Occipital lobe (tissue), 2 donors: ENCODE data around the gene FCRL1. TPM values are rescaled to one million over a fixed set of nuclear protein-coding genes. Genes with fewer than 3 reads are reported as not detected.

ENCODE experiments used
- DNase-seq: peaks from one replicate; lab custom pipeline; 2025; lab: John Stamatoyannopoulos, UW
- total RNA-seq: library from RNA; depleted of rRNA; stranded (reverse); fragments of >200 nt; gene quantifications from one replicate; pipeline ENCODE4 v1.2.3, GENCODE V29; 2014

FCRL1 gene
- 0.16 TPM for total RNA-seq

GRCh38 chr1:157819896-157820295 is at the start of gene FCRL1:
Gene FCRL1 (minus strand): TSS chr1:157820120. CDS start chr1:157820037, 83 bp downstream.
- DNase-seq: no peak

- DNase-seq: no peak
Measured at GRCh38 chr1:157868654-157869053, 48.7 kb upstream of the FCRL1 start.

- DNase-seq: no peak
Measured at GRCh38 chr1:157862114-157863070, 42.5 kb upstream of the FCRL1 start.

DNA sequence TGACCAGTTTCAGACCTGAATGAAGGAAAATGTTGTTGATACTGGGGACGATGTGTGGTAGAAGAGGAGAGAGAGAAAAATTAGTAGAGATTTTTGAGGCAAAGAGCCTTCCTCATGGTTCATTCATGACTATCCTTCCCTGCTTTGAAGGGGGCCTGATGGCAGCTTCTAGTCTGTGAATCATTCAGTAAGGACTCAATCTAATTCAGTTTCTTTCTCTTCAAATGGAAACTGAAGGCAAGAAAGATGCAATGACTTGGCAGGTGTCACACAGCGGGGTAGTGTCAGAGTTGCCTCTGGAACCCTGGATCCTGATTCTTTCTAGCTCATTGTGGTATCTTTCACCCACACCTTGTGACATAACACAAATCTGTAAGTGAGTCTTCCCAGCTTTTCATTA is 36.6 kb upstream of the FCRL1 start:
- no peak for DNase-seq

DNA sequence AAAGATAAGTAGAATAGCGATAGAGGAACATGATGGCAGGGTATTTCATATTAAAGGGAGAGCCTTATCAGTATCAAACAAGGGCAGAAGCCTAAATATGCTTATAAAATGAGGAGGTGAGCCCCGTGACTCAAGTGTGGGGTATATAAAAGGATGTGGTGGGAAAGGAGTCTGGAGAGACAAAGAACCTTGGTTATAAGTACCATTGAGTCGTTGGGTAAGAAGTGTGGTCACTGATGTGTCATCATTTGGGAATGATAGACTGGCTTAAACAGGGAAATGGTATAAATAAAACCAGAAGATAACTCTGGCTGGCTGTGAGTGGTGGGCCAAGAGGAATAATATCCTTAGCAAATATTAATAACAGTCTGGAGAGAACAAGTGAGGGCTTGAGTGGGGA is 32.6 kb upstream of the FCRL1 start:
- DNase-seq: no peak

GRCh38 chr1:157849229-157849875 is 29.4 kb upstream of the FCRL1 start:
- no peak for DNase-seq

DNA sequence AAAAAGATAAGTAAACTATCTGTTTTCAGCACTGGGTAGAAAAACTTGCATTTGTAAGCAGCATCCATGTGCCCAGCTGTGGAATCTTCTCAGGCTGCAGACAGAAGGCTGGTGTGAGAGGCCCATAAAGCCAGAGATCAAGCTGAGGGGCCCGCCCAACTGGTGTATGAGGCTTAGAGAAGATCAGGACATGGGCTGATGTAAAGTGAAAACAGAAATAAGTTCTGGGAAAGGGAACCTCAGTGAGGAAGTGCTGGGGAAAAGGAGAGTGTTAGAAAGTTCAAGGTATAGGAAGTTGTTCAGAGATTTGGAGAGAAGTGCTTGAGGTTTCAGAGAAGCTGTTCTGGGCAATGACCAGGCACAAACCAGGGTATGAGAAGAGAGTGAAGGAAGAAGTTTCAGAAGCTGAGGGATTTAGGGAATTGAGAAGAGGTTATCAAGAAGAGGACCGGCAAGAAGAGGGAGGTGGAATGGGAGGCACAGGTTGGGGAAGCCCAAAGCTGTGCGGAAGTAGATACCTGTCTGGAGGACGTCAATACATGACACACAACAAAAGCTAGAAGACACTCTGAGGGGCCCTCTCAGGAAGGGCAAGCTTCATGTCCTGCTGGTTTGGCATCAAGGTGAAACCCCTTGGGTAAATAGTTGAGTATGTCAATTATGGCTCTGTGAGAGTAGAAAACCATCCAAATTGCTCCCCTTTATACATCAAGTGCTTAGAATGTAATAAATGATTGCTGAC is 24.3 kb upstream of the FCRL1 start:
- no peak for DNase-seq

DNA sequence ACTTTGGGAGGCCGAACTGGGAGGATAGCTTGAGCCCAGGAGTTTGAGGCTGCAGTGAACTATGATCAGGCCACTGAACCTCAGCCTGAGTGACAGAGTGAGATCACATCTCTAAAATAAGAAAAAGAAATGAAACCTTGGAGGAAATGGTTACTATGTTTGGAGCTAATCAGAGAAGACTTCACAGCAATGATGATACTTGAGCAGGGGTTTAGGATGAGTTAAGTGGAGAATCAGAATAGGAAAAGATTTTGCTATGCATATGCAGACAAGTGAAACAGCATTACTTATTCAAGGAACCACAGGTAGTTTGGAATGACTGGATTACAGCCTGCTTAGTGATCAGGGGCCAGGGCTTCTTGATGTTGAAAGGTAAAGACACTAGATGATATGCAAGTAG is 23.0 kb upstream of the FCRL1 start:
- DNase-seq: no peak

DNA sequence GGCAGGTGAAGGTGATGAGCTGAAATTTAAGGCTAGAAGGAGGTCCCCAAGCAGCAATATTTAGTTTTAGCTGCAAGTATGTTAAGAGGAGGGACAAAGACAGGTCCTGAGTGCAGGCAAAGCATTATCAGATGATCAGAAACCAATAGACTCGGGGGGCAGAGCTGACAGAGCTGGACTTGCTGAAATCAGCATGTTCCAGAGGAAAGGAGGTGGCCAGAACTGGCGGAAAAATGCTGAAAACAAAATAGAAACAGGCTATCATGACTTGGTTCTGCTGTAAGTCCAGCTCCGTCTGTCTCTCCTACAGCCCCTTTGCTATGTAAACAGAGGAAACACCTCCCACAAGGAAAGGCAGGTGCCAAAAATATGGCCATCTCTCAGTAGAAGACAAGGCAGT is 21.8 kb upstream of the FCRL1 start, which contains the start of gene CD5L:
TSS of gene CD5L (minus strand) at position 101 of the 400 bp plus-strand sequence. CDS start 107 bp downstream, outside the sequence.
- no peak for DNase-seq

GRCh38 chr1:157838966-157839365 is 19.0 kb upstream of the FCRL1 start:
- no peak for DNase-seq

DNA sequence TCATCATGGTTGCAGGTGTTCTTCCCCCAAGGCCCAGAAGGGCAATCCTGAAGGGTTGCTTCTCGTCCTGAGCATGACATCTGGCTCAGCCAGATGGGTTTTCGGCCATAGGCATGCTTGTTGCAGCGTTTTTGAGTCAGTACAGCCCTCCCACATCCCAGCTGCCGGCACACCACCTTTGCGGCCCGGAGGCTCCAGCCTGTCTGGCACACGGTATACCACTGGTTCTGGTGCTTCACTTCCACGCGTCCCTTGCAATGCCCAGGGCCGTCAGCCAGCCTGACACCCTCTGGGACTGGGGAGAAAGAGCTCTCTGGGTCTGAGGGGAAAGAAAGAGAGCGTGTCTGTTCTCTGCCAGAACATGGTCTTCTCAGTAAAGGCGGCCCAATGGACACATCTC is 14.5 kb upstream of the FCRL1 start:
- DNase-seq: no peak

- DNase-seq: no peak
Measured at GRCh38 chr1:157833145-157833544, 13.2 kb upstream of the FCRL1 start.

GRCh38 chr1:157831968-157832626 is 12.2 kb upstream of the FCRL1 start:
- no peak for DNase-seq

GRCh38 chr1:157830887-157831286 is 11.0 kb upstream of the FCRL1 start:
- no peak for DNase-seq

- no peak for DNase-seq
Measured at GRCh38 chr1:157829711-157830110, 9.8 kb upstream of the FCRL1 start.

- no peak for DNase-seq
Measured at GRCh38 chr1:157829210-157829609, 9.3 kb upstream of the FCRL1 start.

GRCh38 chr1:157820299-157820698 is 379 bp upstream of the FCRL1 start:
- no peak for DNase-seq

DNA sequence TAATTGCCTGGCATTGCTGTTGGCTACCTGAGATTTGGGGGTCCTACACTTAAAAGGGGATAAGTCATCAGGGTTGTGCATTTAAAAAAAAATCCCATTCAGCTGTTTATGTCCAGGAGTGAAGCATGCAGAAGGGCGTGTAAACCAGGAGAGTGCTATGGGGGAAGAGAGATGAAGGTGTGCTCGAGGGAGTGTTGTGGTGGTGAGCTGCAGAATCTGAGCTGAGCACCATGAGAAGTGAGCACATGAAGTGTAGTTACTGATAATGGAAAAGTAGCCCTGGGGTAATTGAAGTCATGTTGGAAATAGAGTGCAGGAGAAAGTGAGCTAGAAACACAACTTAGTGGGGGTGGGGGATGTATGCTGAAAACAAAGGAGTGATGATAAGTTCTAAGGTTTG is 705 bp downstream of the FCRL1 start:
- DNase-seq: no peak

DNA sequence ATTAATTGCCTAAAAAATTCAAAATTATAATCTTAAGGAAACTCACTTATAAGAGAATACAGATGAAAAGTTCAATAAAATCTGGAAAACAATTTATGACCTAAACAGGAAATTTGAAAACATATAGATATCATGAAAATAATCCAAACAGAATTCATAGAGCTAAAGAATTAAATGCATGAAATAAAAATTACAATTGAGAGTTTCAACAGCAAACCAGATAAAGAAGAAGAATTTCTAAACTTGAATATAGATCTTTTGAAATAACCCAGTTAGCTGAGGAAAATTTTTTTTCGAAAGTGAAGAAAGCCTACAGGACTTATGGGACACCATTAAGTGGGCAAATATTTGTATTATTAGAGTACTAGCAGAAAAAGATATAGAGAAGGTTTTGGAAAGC is 6.7 kb downstream of the FCRL1 start:
- no peak for DNase-seq

DNA sequence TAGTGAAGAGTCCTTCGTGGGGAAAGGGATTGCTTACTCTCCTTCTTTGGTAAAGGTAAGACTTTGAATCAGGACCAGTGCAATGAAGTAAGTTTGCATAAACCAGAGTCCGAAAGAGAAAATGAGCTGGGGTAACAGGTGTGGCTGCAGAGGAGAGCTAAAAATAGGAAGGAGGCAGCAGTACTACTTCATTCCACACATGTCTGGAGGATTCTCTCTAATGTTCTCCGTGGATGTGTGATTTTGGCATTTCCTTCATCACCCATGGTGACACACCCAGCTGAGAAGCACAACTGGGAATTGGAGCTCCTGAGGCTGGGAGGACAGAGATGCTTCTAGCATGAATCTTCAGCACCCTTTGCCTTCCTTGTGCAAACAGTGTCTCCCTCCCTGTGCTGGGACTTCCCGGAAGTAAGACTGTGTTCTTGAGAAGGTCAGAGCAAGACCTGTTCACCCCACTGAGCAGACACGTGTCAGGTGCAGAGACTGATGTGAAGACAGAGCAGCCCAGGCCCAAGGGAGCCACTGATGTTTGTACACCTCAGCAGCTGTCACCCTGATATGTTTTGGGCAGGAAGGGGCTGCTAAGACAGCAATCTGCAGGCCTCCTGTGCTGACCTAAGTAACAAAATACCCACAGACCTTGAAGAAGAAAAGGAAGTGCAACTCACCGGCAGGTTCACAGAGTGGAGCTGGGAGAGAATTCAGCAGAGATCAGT is 13.3 kb downstream of the FCRL1 start:
- no peak for DNase-seq

- DNase-seq: no peak
Measured at GRCh38 chr1:157803851-157804250, 16.1 kb downstream of the FCRL1 start.
